Gastrocnemius medialis (tissue), 4 donors: ENCODE results near the gene MICAL1.

Source experiments
- POLR2A ChIP-seq, 2 donors: fragments of 450-650 bp; IDR thresholded peaks; one replicate each; pipeline ENCODE4 v1.6.1; 2017; ENCODE audit warnings: antibody characterized with exemption in 2 of 2, mild to moderate bottlenecking in 2 of 2, moderate library complexity in 2 of 2
- TF ChIP-seq, protein P1 (sequence below), 5 experiments: fragments of 450-650 bp in 3 of 5; fragments of 200-600 bp in 2 of 5; sonication (generic) in 2 of 5; IDR thresholded peaks in 4 of 5; conservative IDR thresholded peaks in 1 of 5; 1 replicate in 4 of 5; 2 replicates in 1 of 5; pipeline ENCODE4 v1.5.1; 2016 to 2019; ENCODE audit warnings: antibody characterized with exemption in 5 of 5, mild to moderate bottlenecking in 3 of 5, moderate library complexity in 3 of 5

DNA sequence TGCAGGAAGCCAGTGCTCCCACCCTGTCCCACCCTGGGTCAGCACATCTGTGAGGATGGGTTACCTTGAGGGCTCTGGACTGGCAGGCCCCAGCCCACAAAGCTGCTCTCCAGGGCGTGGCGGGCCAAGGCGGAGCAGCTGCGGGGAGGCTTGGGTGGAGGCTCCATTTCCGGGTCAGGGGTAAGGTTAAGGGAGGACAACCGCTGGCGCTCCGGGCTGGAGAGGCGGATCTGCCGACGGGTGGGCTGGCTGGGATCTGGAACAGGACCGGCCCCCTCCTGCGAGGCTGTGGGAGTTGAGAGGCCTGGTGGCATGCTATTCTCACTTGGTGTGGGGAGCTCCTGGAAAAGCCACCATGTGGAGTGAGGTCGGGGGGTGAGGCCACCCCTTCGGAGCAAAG, 9.5 kb downstream of the MICAL1 start:
- TF ChIP-seq, protein P1, sequence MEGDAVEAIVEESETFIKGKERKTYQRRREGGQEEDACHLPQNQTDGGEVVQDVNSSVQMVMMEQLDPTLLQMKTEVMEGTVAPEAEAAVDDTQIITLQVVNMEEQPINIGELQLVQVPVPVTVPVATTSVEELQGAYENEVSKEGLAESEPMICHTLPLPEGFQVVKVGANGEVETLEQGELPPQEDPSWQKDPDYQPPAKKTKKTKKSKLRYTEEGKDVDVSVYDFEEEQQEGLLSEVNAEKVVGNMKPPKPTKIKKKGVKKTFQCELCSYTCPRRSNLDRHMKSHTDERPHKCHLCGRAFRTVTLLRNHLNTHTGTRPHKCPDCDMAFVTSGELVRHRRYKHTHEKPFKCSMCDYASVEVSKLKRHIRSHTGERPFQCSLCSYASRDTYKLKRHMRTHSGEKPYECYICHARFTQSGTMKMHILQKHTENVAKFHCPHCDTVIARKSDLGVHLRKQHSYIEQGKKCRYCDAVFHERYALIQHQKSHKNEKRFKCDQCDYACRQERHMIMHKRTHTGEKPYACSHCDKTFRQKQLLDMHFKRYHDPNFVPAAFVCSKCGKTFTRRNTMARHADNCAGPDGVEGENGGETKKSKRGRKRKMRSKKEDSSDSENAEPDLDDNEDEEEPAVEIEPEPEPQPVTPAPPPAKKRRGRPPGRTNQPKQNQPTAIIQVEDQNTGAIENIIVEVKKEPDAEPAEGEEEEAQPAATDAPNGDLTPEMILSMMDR (IDR thresholded peaks at IDR 0.05 in 4 of 5, conservative IDR thresholded peaks at IDR 0.05 in 1 of 5) = no peak
- TF ChIP-seq POLR2A (IDR thresholded peaks at IDR 0.05) = no peak
